Inflammatory macrophage treated with lipopolysaccharide for 1 hour (primary cell): ENCODE results near the gene TBRG4.

Experiments used
- DNase-seq, 2 donors: peaks; one replicate each; pipeline ENCODE4 v3.0.0-alpha.2; 2020 to 2022

Gene TBRG4

DNA sequence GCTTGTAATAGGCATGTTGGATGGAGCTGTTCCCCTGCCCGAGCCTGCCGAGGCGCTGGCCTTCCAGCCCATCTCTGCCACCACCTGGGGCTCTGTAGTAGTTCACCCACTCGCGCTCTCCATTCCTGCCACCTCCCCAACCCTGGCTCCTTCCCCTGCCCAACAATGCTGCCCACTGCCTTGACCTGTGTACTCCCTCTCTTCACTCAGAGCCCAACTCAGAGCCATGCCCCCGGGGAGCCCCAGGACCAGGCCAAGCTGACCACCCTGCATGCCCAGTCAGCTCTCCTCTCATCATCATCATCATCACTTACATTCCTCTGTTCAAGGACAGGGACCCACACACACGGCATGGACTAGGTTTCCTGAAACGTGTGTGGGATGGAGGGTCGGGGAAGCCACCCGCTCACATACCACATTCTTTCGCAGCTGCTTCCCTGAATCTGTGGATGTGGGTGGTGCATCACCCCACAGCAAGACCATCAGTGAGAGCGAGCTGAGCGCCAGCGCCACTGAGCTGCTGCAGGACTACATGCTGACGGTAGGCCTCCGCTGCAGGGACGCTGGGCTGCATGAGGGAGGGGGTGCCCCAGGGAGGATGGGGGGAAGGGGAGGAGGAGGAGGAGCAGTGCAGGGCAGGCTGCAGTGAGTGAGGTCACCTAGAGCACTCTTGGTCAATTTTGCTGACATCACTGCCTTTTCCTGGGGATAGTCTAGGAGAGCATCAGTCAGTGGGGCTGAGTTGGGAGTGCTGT, 38.3 kb downstream of the TBRG4 start:
- DNase-seq: no peak

DNA sequence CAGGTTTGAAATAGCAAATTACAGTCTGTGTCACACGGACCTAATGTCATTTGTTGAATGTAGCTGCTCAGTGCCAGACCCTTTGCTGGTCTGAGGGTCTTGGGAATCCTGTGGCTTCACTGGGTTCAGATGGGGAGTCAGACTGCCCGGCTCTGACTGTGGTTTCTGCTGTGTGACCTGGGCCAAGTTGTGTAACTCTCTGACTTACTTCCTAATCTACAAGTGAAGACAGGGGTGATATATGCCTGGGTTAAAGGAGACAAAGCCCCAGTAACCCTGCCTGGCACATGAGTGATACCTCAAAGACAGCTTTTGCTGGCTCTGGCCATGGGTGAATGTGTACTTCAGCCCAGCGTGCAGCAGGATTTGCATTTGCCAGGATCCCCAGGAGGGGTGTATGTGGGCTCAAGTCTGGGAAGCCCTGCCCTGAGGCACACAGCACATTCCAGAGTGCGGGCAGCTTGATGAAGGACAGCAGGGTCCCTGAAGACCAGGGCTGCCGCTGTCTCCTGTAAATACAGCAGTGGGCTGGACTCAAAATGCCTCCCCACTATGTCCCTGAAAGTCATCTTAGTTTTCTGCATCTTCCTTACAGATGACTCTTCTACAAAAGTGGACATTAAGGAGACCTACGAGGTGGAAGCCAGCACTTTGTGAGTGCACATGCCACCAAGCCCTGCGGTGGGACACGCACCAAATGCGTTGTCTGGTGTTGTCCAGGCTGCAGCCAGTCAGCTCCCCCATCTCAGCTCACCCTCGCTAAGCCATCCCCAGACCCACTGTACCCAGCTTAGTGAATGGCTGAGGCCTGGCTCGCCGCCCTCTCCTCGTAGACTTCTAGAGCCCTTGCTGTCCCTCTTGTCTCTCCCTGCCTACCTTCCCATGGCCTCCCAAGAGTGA, 39.1 kb downstream of the TBRG4 start:
- peak; percentile 27 to 50 for DNase-seq

DNA sequence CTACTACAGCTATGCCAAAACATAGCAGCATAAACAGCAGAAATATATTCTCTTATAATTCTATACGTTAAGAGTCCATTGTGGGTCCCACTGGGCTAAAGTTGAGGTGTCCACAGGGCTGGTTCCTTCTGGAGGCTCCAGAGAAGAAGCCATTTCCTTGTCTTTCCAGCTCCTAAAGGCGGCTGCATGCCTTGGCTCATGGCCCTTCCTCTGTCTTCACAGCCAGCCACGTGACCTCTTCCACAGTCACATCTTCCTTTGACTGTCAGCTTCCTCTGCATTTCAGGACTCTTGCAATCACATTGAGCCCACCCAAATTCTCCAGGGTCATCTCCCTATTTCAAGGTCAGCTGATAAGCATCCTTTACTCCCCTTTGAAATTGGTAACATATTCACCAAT, 40.0 kb downstream of the TBRG4 start:
- DNase-seq: peak in 1 of 2 donors; percentile 7

DNA sequence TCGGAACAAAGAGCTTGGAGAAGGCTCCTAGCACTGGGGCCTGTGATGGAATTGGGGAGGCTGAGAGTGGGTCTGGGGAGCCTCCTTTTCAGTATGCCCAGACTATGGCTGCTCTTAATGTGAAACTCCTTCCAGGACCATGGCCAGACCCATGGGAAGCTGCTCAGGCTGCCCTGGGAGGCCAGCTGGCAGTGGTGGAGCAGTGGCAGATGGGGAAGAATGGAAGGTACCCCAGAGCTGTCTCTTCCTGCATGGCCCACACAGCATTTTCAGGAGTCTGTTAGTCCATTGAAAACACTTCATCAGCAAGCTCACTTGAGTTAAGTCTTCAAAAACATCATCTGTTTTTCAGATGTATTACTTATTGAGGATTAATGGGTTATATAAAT, 41.2 kb downstream of the TBRG4 start:
- no peak for DNase-seq

DNA sequence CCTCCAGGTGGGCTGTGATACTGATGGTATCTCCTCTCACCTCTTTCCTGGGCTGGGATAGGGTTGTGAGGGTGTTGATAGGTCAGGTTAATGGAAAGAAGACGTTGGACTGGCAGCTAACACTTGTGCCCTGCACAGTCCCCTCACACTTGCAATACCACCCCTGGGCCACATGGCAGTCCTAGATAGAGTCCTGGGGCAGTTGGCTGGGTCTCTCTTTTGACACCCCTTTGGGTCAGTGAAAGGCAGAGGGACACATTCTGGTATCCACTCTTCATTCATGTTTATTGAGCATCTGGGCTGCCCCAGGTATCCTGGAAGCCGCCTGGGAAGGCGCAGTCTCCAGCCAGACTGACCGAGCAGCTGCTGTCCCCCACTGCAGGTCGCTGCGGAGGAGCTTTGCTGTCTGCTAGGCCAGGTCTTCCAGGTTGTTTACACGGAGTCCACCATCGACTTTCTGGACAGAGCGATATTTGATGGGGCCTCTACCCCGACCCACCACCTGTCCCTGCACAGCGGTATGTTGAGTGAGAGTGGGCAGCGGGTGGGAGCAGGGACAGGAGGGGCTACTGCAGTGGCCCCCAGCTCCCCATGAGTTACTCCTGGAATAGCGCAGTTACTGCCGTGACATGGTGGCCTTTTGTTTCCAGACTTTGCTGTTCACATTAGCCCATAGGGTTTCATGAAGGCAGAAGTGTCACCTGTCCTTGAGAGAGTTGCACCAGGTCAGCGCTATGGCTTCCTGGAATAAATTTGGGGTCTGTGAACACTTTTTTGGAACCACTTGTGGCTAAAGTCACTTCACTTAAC, 41.8 kb downstream of the TBRG4 start:
- no peak for DNase-seq

DNA sequence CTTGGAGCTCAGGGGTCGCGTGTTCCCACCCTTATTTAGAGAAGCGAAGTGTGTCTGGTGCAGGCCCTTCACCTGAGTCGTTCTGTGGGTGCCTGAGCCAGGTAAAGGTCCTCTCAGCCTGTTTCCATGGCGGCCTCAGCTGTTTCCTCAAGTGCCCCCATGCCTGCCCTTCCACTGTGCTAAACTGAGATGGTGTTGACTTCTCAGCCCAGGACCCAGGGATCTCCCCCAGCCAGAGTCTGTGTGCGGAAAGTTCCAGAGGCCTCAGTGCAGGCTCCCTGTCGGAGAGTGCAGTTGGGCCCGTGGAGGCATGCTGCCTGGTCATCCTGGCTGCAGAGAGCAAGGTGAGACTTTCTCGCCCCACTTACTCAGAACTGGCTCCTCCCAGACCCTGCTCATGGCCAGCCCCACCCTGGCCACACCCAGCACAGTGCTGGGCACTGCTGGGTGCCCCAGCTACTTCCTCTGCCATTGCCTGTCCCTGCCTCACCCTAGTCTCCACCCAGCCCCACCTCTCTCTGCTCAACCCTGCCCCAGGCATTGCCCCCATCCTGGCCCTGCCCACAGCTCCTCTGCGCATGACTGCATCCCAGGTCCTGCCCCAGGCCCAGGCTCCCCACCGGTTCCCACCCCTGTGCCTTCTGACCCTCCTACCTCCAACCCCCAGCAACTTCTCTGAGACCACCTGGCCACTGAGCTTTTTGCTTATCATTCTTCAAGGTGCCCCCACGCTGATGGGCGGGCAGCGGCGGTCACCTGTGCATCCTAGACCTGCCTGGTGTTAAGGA, 43.1 kb downstream of the TBRG4 start:
- DNase-seq: no peak

DNA sequence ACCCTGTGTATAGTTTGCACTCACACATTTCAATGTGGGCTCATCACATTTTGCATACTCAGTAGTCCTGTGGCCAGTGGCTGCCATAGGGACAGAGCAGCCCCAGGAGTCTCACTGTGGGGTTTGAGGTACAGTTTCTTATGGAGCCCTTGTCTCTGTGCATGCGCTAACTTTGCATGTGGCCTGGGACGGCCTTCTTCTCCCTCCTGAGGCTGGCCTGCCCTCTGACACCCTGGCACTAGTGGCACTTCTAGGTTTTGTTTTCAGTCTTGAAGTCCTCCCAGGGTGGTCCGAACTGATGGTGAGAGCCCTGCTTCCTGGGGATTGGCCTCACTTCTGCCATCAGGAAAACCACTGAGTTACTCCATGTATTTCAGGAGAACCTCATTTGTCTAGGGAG, 43.9 kb downstream of the TBRG4 start:
- no peak for DNase-seq

DNA sequence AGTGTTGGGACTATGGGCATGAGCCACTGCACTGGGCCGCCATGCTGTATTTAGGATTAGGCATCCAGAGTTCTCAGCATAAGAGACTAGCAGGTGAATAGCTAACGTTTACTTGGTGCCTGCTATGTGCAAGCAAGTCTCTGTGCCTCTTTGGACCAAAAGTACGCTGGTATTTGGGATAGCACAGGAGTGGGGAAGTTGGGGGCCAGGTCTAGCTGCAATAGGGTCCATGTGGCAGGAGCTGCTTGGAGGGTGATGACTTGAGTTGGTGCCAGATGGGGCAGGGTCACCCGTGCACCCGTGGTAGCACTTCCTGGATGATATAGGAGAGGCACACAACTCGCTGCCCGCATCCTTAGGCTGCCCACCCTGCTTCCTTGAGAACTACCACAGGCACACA, 45.1 kb downstream of the TBRG4 start:
- DNase-seq: no peak

DNA sequence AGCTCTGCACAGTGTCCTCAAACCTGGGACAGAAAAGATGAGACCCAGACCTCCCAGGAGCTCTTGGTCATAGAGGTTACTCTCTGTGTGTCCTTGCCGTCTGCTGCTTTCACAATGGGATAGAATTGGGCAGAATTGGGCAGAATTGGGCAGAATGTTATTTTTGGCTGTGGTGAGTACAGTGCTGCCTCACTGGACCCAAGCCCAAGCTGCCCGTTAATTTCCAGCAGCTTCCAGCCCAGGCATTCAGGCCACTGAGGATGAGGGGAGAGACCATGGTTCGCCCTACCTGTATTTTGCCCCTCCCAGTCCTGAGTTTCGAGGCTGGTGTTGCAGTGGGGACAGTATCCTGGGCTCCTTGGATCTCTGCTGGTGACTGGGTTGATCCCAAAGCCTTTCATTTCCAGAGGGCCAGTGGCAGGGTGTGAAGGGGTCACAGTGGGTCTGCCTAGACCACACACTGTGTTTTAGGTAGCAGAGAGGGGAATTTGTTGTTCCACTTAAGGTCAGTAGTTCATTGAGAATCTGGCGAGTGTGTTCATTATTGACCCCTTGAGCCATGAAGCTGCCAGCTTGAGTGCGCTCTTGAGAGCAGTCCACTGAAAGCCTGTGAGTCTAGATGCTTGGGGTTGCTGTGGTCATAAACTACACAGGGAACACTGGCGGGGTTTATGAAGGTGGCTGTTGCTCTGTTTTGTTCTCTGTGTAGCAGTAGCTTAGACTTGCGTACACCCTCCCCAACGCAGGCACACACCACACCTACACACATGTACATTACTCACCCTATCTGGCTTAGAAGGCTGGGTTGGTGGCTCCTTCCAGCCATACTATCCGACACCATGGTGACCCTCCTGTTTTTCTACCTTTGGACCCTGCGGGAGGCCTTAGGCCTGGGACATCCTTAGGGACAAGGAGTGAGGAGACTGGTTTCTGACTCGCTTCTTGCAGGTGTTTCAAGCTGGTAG, 46.2 kb downstream of the TBRG4 start:
- DNase-seq: no peak

DNA sequence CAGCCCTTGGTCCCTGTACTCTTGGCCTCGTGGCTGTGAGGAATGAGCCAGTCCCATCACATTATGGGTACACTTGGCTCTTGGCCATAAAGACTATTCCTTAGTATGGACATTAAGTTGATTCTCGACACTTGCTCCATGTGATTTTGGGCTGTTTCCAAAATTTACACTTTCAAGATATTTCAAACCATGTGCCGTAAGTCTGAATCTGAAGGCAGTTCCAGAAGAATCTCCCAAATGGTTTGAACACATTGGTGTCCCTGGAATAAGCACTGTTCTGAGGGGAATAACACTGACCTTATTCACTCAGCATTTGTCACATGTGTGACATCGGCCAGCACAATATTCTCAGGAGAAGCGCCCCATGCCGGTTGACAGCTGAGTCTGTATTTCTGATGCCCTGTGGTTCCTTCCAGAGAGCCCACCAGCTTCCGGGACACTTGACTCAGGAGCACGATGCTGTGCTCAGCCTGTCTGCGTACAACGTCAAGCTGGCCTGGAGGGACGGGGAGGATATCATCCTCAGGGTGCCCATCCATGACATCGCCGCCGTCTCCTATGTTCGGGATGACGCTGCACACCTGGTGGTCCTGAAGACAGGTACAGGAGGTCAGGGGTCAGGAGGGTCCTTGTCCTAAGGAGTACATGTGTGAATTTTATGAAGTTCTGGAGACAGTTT, 47.3 kb downstream of the TBRG4 start:
- no peak for DNase-seq

DNA sequence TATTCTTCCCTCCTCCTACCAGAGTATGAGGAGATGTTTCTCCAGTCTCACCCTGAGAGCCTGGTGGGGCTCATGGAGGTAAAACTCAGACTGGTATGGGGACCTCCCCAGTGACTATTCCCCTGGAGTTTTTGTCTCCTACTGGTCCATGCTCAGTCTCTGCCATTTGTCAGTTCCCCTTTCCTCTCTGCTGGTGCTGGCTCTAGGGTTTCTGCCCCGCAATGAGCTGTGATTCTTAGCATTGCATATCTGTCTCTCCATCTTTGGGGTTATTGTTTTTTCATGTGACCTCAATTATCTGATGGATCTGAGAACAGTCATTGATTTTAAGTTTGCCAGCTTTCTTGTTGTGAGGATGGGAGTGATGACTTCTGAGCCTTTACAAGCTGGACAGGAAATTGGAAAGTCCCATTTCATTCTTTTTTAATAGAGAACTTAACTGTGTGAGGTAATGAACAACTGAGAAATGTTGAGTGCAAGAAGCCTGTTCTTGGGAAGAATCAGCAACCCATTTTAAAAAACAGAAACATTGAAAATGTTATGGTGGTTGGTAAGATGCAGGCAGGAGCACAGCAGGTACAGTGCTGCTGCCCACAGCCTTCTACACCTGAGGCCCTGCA, 49.6 kb downstream of the TBRG4 start:
- DNase-seq: peak; percentile 42 to 43

DNA sequence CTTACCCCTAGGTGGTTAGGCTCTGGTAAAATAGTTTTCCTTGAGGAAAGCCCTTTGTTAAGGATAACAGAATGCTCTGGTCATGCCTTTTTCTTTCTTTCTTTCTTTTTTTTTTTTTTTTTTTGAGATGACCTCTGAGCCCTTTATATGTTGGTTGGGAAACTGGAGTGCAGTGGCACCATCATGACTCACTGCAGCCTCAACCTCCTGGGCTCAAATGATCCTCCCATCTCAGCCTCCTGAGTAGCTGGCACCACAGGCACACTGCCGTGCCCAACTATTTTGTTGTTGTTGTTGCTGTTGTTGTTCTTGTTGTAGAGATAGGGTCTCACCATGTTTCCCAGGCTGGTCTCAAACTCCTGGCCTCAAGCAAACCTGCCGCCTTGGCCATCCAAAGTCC, 50.1 kb downstream of the TBRG4 start:
- no peak for DNase-seq

DNA sequence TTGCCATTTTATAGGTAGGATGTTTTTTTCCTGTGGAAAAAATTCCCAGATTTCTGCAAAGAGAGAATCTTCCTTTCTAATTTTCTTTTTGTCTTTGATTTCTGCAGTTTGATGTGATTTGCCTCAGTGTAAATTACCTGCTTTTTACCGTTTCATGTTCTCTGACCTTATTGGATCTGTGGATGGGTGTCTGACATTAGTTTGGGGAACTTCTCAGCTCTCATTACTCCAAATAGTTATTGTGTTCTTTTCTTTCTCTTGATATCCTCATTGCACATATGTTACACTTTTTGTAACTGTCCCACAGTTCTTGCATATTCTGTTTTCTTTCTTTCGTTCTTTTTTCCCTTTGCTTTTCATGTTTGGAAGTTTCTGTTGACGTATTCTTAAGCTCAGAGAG, 51.2 kb downstream of the TBRG4 start:
- DNase-seq: no peak

DNA sequence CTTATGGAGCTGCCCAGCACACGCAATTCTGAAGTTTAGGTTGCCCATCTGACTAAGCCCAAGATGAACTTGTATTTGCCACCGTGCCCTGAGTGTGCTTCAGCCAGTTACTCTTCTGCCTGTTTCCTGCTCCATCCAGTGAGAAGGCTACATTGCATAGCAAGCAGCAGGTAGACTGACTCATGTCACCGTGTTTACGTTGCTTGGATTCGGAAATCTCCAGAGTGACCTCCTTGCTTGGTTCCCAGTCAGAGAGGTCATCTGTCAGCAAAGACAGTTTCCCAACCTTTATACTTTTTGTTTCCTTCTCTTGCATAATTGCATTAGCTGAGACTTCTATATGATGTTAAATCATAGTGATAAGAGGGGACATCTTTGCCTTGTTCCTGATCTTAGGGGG, 53.6 kb downstream of the TBRG4 start:
- peak in 1 of 2 donors; percentile 23 for DNase-seq

DNA sequence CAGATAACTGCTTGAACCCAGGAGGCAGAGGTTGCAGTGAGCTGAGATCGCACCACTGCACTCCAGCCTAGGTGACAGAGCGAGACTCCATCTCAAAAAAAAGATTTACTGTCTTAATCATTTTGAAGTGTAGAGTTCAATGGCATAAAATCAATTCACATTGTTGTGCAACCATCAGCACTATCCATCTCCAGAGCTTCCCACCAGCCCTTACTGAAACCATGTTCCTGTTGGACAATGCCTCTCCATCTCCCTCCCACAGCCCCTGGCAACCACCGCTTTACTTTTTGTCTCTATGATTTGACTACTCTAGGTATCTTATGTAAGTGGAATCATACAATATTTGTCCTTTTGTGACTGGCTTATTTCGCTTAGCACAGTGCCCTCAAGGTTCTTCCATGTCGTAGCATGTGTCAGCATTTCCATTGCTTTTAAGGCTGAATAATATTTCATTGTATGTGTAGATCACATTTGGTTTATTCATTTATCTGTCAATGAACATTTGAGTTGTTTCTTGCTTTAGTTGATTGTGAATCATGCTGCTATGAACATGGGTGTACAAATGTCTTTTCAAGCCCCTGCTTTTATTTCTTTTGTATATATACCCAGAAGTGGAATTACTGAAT, 55.8 kb downstream of the TBRG4 start:
- DNase-seq: no peak

DNA sequence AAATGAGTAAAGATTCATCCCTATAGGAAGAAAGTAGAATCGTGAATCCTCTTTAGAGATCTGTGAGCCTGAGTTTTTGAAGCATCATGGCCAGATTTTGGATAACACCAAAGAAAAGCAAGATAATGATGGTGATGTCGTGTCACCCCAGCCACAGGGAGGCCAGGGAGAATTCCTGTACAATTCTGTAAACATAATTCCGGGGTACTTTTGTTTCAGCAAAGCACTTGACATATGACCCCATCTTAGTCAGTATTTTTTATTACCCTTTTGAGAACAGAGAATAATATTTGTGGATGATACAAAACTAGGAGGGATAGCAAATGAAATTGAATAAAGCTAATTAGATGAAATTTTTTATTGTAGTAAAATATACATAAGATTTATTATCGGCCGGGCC, 56.5 kb downstream of the TBRG4 start:
- no peak for DNase-seq

DNA sequence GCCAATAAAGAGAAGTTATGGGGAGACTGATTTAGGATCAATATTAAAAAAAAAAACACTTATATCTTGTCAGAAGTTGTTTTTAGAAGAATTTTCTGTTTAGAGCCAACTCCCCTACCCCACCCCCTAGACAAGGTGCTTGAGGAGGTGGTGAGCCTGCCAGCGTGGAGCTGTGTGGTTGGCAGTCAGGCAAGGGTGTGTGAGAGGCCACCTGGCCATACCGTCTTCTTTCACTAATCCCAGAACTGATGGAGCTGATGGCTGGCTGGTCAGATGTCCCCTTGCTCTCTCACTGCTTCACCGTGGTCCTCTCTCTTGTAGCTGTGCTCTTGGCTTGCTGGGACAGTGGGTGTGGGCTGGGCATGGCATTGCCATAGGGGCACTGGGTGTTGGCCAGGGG, 57.1 kb downstream of the TBRG4 start:
- DNase-seq: no peak

DNA sequence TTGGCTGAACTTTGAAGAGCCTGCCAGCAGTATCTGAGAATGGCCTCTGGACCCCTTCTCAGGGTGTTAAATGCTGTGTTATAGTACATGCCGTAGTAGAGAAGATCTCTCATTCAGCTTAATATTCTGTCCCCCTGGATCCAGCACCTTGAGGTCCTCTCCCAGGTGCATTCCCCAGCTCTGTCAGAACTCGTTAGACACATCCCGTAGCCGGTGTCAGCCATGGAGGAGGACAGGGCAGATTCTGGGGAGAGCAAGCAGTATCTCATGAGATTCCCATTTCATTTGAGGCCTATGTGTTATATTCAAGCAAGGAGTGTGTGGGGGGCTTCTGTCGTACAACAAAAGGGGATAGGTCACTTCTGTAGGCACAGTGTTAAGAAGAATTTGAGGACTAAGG, 57.6 kb downstream of the TBRG4 start:
- no peak for DNase-seq

DNA sequence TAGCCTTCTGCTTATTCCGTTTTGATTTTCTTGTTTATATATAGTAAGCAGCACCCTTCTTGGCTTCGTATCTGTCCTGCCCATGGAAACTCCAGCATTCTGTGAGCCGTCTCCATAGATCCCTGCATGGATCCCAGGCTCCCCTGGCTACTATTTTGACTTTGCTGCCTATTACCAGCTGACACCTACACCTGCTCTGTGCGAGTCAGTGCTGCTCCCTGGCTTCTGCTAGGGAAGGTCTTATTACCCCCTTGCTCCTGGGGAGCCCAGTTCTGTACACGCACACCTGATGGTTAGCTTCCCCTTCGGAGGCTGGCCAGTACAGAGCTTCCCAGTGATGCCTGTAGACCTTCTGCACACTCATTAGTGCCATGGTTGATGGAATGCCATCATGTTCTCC, 58.1 kb downstream of the TBRG4 start:
- DNase-seq: no peak

DNA sequence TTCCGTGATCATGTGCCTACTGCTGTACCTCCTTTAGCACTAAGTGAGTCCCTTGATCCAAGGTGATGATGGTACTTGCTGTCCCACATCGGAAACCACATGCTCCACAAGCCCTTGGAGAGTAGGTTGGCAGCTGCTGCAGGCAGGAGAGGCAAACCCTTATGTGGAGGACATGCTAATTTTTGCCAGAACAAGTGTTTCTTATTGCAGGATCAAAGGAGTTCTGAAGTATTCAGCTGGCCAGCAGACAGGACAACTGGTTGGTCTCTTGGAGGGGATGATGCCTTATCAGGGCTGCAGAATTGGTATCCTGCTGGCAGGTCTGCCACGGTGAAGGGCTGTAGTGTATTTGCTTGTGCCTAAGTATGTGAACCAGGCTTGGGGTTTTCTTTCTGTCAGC, 59.5 kb downstream of the TBRG4 start:
- DNase-seq: no peak
